HCT116 (cell line): ENCODE measurements around the gene ITPR2. TPM values are rescaled to one million over a fixed set of nuclear protein-coding genes. Genes with fewer than 3 reads are reported as not detected.

Source experiments
- ATAC-seq: fragments of 200-7000 bp; cut with Tn5 transposase; 2 replicates; pipeline ENCODE4 v1.9.1; 2020; ENCODE audit warnings: mild to moderate bottlenecking, moderate library complexity
- BruUV-seq: library from RNA; stranded (reverse); fragments of 400-500 nt; replicated peaks from 2 replicates; lab custom pipeline; 2021; lab: Mats Ljungman, UMichigan
- CTCF ChIA-PET: fragments of 300-600 bp; sonication (Branson Sonifier 250); formaldehyde crosslinking; loops from one replicate; lab custom pipeline; 2021; ENCODE audit warnings: antibody characterized with exemption; lab: Charles Lee
- POLR2A ChIA-PET: fragments of 300-600, 350-600 bp; sonication (Branson Sonifier 250); formaldehyde crosslinking; loops from one replicate; lab custom pipeline; 2021; ENCODE audit warnings: antibody characterized with exemption; lab: Charles Lee
- RAD21 ChIA-PET, 2 experiments: fragments of 300-600 bp; sonication (Branson Sonifier 250); formaldehyde crosslinking; loops; one replicate each; lab custom pipeline; 2023; ENCODE audit warnings: low total read pairs in 2 of 2; ENCODE audit not compliant: uncharacterized antibody in 2 of 2, unreplicated experiment in 2 of 2, low non-redundant PET in 1 of 2; lab: Charles Lee
- DNase-seq: peaks from one replicate; pipeline ENCODE4 v3.0.0-alpha.2; 2010; ENCODE audit warnings: low read depth, low spot score
- H2AFZ ChIP-seq: fragments of 200-600 bp; shearing (Covaris generic), sonication (generic); 2 replicates; pipeline ENCODE4 v1.6.1; 2017; ENCODE audit warnings: low read depth, mixed run types, mixed read lengths, antibody characterized with exemption, low read length; ENCODE audit not compliant: poor library complexity, severe bottlenecking
- H3K27ac ChIP-seq: 2 replicates; pipeline ENCODE4 v1.5.1; 2012; ENCODE audit warnings: low read depth, low read length
- H3K27me3 ChIP-seq: fragments of 200-600 bp; sonication (generic); 2 replicates; pipeline ENCODE4 v1.6.1; 2016; ENCODE audit warnings: mixed run types, low read length, mixed read lengths; ENCODE audit not compliant: insufficient read depth
- H3K36me3 ChIP-seq, 2 experiments: fragments of 200-500 bp in 1 of 2; fragments of 200-600 bp in 1 of 2; sonication (Bioruptor generic) in 1 of 2; sonication (generic) in 1 of 2; 2 replicates each; pipeline versions ENCODE4 v1.5.1 to v1.6.1; 2014 to 2016; ENCODE audit warnings: low read length in 2 of 2, inconsistent platforms in 1 of 2, mixed read lengths in 1 of 2, mixed run types in 1 of 2; ENCODE audit not compliant: insufficient read depth in 2 of 2, control insufficient read depth in 1 of 2
- H3K4me1 ChIP-seq, 2 experiments: fragments of 200-600 bp in 1 of 2; sonication (generic) in 1 of 2; 2 replicates each; pipeline versions ENCODE4 v1.5.1 to v1.6.1; 2012 to 2017; ENCODE audit warnings: low read length in 2 of 2, inconsistent platforms in 1 of 2, mild to moderate bottlenecking in 1 of 2, mixed read lengths in 1 of 2, mixed run types in 1 of 2, moderate library complexity in 1 of 2; ENCODE audit not compliant: insufficient read depth in 2 of 2, control insufficient read depth in 1 of 2
- H3K4me2 ChIP-seq: fragments of 200-600 bp; sonication (generic); 2 replicates; pipeline ENCODE4 v1.6.1; 2017; ENCODE audit warnings: mixed run types, low read length, mixed read lengths
- H3K4me3 ChIP-seq, 2 experiments: fragments of 200-600 bp in 1 of 2; sonication (generic) in 1 of 2; replicated peaks in 1 of 2; 2 replicates each; pipeline ENCODE4 v1.5.1; 2011 to 2016; ENCODE audit warnings: low read length in 2 of 2, control low read depth in 1 of 2, low read depth in 1 of 2, mild to moderate bottlenecking in 1 of 2, mixed read lengths in 1 of 2, mixed run types in 1 of 2
- H3K79me2 ChIP-seq: fragments of 200-600 bp; sonication (generic); 2 replicates; pipeline ENCODE4 v1.6.1; 2017; ENCODE audit warnings: mild to moderate bottlenecking, mixed run types, low read length, moderate library complexity, mixed read lengths; ENCODE audit not compliant: insufficient read depth
- H3K9ac ChIP-seq: fragments of 200-600 bp; sonication (generic); 2 replicates; pipeline ENCODE4 v1.6.1; 2016; ENCODE audit warnings: low read length, mixed read lengths
- H3K9me2 ChIP-seq: fragments of 200-600 bp; sonication (generic), shearing (Covaris generic); 2 replicates; pipeline ENCODE4 v1.6.1; 2017; ENCODE audit warnings: mixed run types, mild to moderate bottlenecking, moderate library complexity; ENCODE audit not compliant: insufficient read depth
- H3K9me3 ChIP-seq, 2 experiments: fragments of 200-500 bp in 1 of 2; fragments of 200-600 bp in 1 of 2; sonication (Bioruptor generic) in 1 of 2; sonication (generic) in 1 of 2; 2 replicates each; pipeline ENCODE4 v1.6.1; 2014 to 2017; ENCODE audit warnings: low read length in 2 of 2, mixed read lengths in 2 of 2, inconsistent platforms in 1 of 2, low read depth in 1 of 2, mild to moderate bottlenecking in 1 of 2, mixed run types in 1 of 2, moderate library complexity in 1 of 2; ENCODE audit not compliant: control insufficient read depth in 1 of 2, insufficient read depth in 1 of 2
- H4K20me1 ChIP-seq: fragments of 200-600 bp; sonication (generic), shearing (Covaris generic); 2 replicates; pipeline ENCODE4 v1.6.1; 2017; ENCODE audit warnings: mixed run types, mild to moderate bottlenecking, moderate library complexity; ENCODE audit not compliant: insufficient read depth
- CBX3 ChIP-seq: IDR thresholded peaks from 2 replicates; pipeline ENCODE4 v1.6.1; 2012; ENCODE audit warnings: low read depth
- CEBPB ChIP-seq: IDR thresholded peaks from 2 replicates; pipeline ENCODE4 v1.6.1; 2012; ENCODE audit warnings: low read depth
- ELF1 ChIP-seq: IDR thresholded peaks from 2 replicates; pipeline ENCODE4 v1.6.1; 2012; ENCODE audit warnings: low read depth, borderline replicate concordance
- EZH2phosphoT487 ChIP-seq: fragments of 200-600 bp; IDR thresholded peaks from 2 replicates; pipeline ENCODE4 v1.6.1; 2018; ENCODE audit warnings: antibody characterized with exemption, borderline replicate concordance
- JUND ChIP-seq: IDR thresholded peaks from 2 replicates; pipeline ENCODE4 v1.6.1; 2012
- POLR2A ChIP-seq: IDR thresholded peaks from 2 replicates; pipeline ENCODE4 v1.7.0; 2011; ENCODE audit warnings: borderline replicate concordance; ENCODE audit not compliant: insufficient read depth, insufficient read length; ENCODE audit errors: extremely low read depth
- POLR2AphosphoS5 ChIP-seq: IDR thresholded peaks from 2 replicates; pipeline ENCODE4 v1.6.1; 2011; ENCODE audit warnings: mild to moderate bottlenecking, low read depth, low read length, moderate library complexity
- RAD21 ChIP-seq: IDR thresholded peaks from 2 replicates; pipeline ENCODE4 v1.6.1; 2012; ENCODE audit warnings: low read depth, mild to moderate bottlenecking
- TCF7L2 ChIP-seq: IDR thresholded peaks from 2 replicates; pipeline ENCODE4 v1.7.0; 2011; ENCODE audit warnings: borderline replicate concordance, inconsistent platforms; ENCODE audit not compliant: insufficient read depth, insufficient read length; ENCODE audit errors: extremely low read depth
- ZFX ChIP-seq: fragments of 450-650 bp; IDR thresholded peaks from 2 replicates; pipeline ENCODE4 v1.6.1; 2017
- intact Hi-C: fragments of 100-400 bp; cut with micrococcal nuclease; formaldehyde crosslinking; loops from 2 replicates; pipeline ENCODE4 v1.10.0; 2022
- total RNA-seq: library from RNA; stranded (reverse); gene quantifications from one replicate; pipeline ENCODE4 v1.2.1, GENCODE V29; 2021; ENCODE audit not compliant: unreplicated experiment
- TF ChIP-seq, protein P1 (sequence below): IDR thresholded peaks from 2 replicates; pipeline ENCODE4 v1.6.1; 2012
- TF ChIP-seq, protein P2 (sequence below): IDR thresholded peaks from 2 replicates; pipeline ENCODE4 v1.6.1; 2012; ENCODE audit warnings: low read depth
- TF ChIP-seq, protein P3 (sequence below): IDR thresholded peaks from 2 replicates; pipeline ENCODE4 v1.6.1; 2011; ENCODE audit warnings: mild to moderate bottlenecking, low read length, moderate library complexity; ENCODE audit not compliant: insufficient replicate concordance; ENCODE audit errors: extremely low read depth
- TF ChIP-seq, protein P4 (sequence below): IDR thresholded peaks from 2 replicates; pipeline ENCODE4 v1.6.1; 2012
- TF ChIP-seq, protein P5 (sequence below), 3 experiments: fragments of 200-600 bp in 1 of 3; sonication (generic) in 1 of 3; IDR thresholded peaks in 2 of 3; conservative IDR thresholded peaks in 1 of 3; 2 replicates each; pipeline ENCODE4 v1.5.1; 2012 to 2017; ENCODE audit warnings: low read depth in 2 of 3, low read length in 2 of 3, antibody characterized with exemption in 1 of 3, borderline replicate concordance in 1 of 3, control low read depth in 1 of 3, mild to moderate bottlenecking in 1 of 3, mixed read lengths in 1 of 3, mixed run types in 1 of 3, moderate library complexity in 1 of 3; ENCODE audit not compliant: insufficient read depth in 1 of 3

ITPR2 gene
- total RNA-seq, 1 experiment from 2014 or later: 6.5 TPM

DNA sequence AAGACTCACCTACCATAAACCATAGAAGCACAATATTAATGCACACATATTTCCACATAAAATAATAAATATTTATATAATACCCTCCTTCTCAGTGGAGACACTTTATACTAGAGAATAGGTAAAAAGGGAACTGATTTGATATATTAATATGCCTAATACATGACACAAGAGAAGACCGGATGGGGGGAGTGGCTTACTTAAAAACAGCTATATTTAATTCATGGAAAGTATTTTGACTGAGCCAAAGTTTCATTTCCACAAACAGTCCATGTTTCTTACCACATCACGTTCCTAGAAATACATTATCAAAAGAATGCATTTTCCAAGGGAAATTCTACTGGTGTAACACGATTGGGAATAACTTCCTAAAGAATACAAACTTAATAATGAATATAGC is 63.4 kb downstream of the ITPR2 start:
- DNase-seq: no peak
- ATAC-seq: no peak
- Histone ChIP-seq H3K4me3 (no peak overlapping the region), H3K27ac (no peak overlapping the region), H2AFZ (no peak overlapping the region), H3K4me1 (peaks cover 0 to 2% of the 10 kb centered on the region in 2 experiments; a peak in 1 of 4 replicates), H3K4me2 (no peak overlapping the region), H3K36me3 (no peaks in the 10 kb centered on the region), H3K79me2 (no peaks in the 10 kb centered on the region), H3K27me3 (no peaks in the 10 kb centered on the region), H3K9me3 (no peaks in the 10 kb centered on the region), H3K9me2 (no peaks in the 10 kb centered on the region), H3K9ac (no peak overlapping the region), H4K20me1 (no peaks in the 10 kb centered on the region)
- TF ChIP-seq, protein P1, sequence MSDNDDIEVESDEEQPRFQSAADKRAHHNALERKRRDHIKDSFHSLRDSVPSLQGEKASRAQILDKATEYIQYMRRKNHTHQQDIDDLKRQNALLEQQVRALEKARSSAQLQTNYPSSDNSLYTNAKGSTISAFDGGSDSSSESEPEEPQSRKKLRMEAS: no peak
- TF ChIP-seq JUND (no peak), ZFX (no peak), ELF1 (no peak), RAD21 (no peak), CBX3 (no peak), POLR2A (no peak), CEBPB (no peak), TCF7L2 (no peak), EZH2phosphoT487 (no peak), POLR2AphosphoS5 (no peak)
- TF ChIP-seq, protein P2, sequence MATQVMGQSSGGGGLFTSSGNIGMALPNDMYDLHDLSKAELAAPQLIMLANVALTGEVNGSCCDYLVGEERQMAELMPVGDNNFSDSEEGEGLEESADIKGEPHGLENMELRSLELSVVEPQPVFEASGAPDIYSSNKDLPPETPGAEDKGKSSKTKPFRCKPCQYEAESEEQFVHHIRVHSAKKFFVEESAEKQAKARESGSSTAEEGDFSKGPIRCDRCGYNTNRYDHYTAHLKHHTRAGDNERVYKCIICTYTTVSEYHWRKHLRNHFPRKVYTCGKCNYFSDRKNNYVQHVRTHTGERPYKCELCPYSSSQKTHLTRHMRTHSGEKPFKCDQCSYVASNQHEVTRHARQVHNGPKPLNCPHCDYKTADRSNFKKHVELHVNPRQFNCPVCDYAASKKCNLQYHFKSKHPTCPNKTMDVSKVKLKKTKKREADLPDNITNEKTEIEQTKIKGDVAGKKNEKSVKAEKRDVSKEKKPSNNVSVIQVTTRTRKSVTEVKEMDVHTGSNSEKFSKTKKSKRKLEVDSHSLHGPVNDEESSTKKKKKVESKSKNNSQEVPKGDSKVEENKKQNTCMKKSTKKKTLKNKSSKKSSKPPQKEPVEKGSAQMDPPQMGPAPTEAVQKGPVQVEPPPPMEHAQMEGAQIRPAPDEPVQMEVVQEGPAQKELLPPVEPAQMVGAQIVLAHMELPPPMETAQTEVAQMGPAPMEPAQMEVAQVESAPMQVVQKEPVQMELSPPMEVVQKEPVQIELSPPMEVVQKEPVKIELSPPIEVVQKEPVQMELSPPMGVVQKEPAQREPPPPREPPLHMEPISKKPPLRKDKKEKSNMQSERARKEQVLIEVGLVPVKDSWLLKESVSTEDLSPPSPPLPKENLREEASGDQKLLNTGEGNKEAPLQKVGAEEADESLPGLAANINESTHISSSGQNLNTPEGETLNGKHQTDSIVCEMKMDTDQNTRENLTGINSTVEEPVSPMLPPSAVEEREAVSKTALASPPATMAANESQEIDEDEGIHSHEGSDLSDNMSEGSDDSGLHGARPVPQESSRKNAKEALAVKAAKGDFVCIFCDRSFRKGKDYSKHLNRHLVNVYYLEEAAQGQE: no peak
- TF ChIP-seq, protein P3, sequence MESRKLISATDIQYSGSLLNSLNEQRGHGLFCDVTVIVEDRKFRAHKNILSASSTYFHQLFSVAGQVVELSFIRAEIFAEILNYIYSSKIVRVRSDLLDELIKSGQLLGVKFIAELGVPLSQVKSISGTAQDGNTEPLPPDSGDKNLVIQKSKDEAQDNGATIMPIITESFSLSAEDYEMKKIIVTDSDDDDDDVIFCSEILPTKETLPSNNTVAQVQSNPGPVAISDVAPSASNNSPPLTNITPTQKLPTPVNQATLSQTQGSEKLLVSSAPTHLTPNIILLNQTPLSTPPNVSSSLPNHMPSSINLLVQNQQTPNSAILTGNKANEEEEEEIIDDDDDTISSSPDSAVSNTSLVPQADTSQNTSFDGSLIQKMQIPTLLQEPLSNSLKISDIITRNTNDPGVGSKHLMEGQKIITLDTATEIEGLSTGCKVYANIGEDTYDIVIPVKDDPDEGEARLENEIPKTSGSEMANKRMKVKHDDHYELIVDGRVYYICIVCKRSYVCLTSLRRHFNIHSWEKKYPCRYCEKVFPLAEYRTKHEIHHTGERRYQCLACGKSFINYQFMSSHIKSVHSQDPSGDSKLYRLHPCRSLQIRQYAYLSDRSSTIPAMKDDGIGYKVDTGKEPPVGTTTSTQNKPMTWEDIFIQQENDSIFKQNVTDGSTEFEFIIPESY: no peak
- TF ChIP-seq, protein P4, sequence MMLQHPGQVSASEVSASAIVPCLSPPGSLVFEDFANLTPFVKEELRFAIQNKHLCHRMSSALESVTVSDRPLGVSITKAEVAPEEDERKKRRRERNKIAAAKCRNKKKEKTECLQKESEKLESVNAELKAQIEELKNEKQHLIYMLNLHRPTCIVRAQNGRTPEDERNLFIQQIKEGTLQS: no peak
- TF ChIP-seq, protein P5, sequence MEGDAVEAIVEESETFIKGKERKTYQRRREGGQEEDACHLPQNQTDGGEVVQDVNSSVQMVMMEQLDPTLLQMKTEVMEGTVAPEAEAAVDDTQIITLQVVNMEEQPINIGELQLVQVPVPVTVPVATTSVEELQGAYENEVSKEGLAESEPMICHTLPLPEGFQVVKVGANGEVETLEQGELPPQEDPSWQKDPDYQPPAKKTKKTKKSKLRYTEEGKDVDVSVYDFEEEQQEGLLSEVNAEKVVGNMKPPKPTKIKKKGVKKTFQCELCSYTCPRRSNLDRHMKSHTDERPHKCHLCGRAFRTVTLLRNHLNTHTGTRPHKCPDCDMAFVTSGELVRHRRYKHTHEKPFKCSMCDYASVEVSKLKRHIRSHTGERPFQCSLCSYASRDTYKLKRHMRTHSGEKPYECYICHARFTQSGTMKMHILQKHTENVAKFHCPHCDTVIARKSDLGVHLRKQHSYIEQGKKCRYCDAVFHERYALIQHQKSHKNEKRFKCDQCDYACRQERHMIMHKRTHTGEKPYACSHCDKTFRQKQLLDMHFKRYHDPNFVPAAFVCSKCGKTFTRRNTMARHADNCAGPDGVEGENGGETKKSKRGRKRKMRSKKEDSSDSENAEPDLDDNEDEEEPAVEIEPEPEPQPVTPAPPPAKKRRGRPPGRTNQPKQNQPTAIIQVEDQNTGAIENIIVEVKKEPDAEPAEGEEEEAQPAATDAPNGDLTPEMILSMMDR (IDR thresholded peaks at IDR 0.05 in 2 of 3, conservative IDR thresholded peaks at IDR 0.05 in 1 of 3; ENCODE audit: borderline replicate concordance in 1 of 3, insufficient read depth in 1 of 3, low read depth in 2 of 3, low read length in 2 of 3): no peak
- RAD21 ChIA-PET: no interaction called here
- POLR2A ChIA-PET: no interaction called here
- BruUV-seq: no TSS peak
- CTCF ChIA-PET: no interaction called here
- intact Hi-C loops: no loop called here
